HepG2 (cell line): Measurements from ENCODE around the gene ST6GALNAC2. TPM values are rescaled to one million over a fixed set of nuclear protein-coding genes. Genes with fewer than 3 reads are reported as not detected.

Experiments
- FOXJ3 ChIP-seq: sonication (generic); formaldehyde crosslinking; IDR thresholded peaks from 2 replicates; pipeline ENCODE4 v1.4.0; 2020; ENCODE audit warnings: missing genetic modification reagents, mild to moderate bottlenecking, borderline replicate concordance
- HNF1A ChIP-seq, 2 experiments: sonication (generic) in 1 of 2; formaldehyde crosslinking in 1 of 2; IDR thresholded peaks; 2 replicates each; pipeline versions ENCODE4 v1.4.0 to v1.6.1; 2016 to 2020; ENCODE audit warnings: borderline replicate concordance in 1 of 2, low read depth in 1 of 2, mild to moderate bottlenecking in 1 of 2, missing genetic modification reagents in 1 of 2
- PRDM10 ChIP-seq: sonication (generic); formaldehyde crosslinking; IDR thresholded peaks from 2 replicates; pipeline ENCODE4 v1.4.0; 2020; ENCODE audit warnings: low read depth, missing genetic modification reagents
- REST ChIP-seq, 2 experiments: IDR thresholded peaks; 2 replicates each; pipeline ENCODE4 v1.6.1; 2011 to 2012; ENCODE audit warnings: low read length in 2 of 2, borderline replicate concordance in 1 of 2, low read depth in 1 of 2, mild to moderate bottlenecking in 1 of 2, moderate library complexity in 1 of 2
- TBL1XR1 ChIP-seq: fragments of 150-350 bp; IDR thresholded peaks from 2 replicates; pipeline ENCODE4 v1.6.1; 2014; ENCODE audit warnings: borderline replicate concordance, low read length; ENCODE audit not compliant: partially characterized antibody
- USF2 ChIP-seq, 2 experiments: sonication (generic) in 1 of 2; formaldehyde crosslinking in 1 of 2; IDR thresholded peaks; 2 replicates each; pipeline versions ENCODE4 v1.5.1 to v1.6.1; 2011 to 2020; ENCODE audit warnings: borderline replicate concordance in 1 of 2, low read depth in 1 of 2, low read length in 1 of 2, mild to moderate bottlenecking in 1 of 2, missing genetic modification reagents in 1 of 2, moderate library complexity in 1 of 2
- ZBTB43 ChIP-seq: sonication (generic); formaldehyde crosslinking; conservative IDR thresholded peaks from 2 replicates; pipeline ENCODE4 v1.4.0; 2020; ENCODE audit warnings: missing genetic modification reagents
- ZNF292 ChIP-seq: sonication (generic); formaldehyde crosslinking; IDR thresholded peaks from 2 replicates; pipeline ENCODE4 v1.8.1; 2022; ENCODE audit warnings: mild to moderate bottlenecking, low read depth, missing genetic modification reagents, borderline replicate concordance
- polyA plus RNA-seq, 8 experiments: library from polyadenylated mRNA; depleted of rRNA in 3 of 8; stranded (reverse) in 7 of 8; unstranded in 1 of 8; fragments of >200 nt; fragmentation: Illumina TruSeq in 4 of 8; extraction: Trizol in 4 of 8; gene quantifications; 2 replicates each; pipeline versions ENCODE4 v1.2.1 to v1.2.3, GENCODE V29; 2011 to 2016; ENCODE audit warnings: low read depth in 4 of 8, missing spikeins in 1 of 8, mixed read lengths in 1 of 8; ENCODE audit not compliant: insufficient read depth in 1 of 8
- total RNA-seq, 5 experiments: library from RNA; depleted of rRNA; stranded (reverse); fragments of >200 nt; fragmentation: Illumina TruSeq; extraction: Trizol; gene quantifications; 2 replicates each; pipeline ENCODE4 v1.2.3, GENCODE V29; 2016; ENCODE audit warnings: low read depth in 1 of 5

The ST6GALNAC2 gene
- total and polyA plus RNA-seq, 2 of the 13 experiments (the other 11 are each of a cell fraction or from before 2014, with no cell fraction given): 0.12 to 0.49 TPM

- TF ChIP-seq HNF1A (IDR thresholded peaks at IDR 0.05; ENCODE audit: low read depth) (peak; percentile 33; the same call in 1 of the 2 replicates), HNF1A (CRISPR knock-in tag; IDR thresholded peaks at IDR 0.05; ENCODE audit: borderline replicate concordance) (no peak), REST (IDR thresholded peaks at IDR 0.05; ENCODE audit: borderline replicate concordance in 1 of 2, low read depth in 1 of 2, low read length in 2 of 2) (no peak), ZBTB43 (no peak), FOXJ3 (no peak), PRDM10 (no peak), USF2 (IDR thresholded peaks at IDR 0.05; ENCODE audit: low read depth, low read length) (no peak), USF2 (CRISPR knock-in tag; IDR thresholded peaks at IDR 0.05; ENCODE audit: borderline replicate concordance) (no peak), TBL1XR1 (no peak), ZNF292 (CRISPR knock-in tag) (peak; percentile 45; the same call in 1 of the 2 replicates)
Observed at GRCh38 chr17:76612977-76613851, 27.6 kb upstream of the ST6GALNAC2 start (continued).
